ENCODE data around the gene NPAS3.

- TF ChIP-seq CTCF (conservative IDR thresholded peaks at IDR 0.05; ENCODE audit: low read depth, low read length): no peak; the same call in 1 of the 2 replicates
- no peak for TF ChIP-seq EZH2 (IDR thresholded peaks at IDR 0.05; ENCODE audit: low read length, unreplicated experiment)
- TF ChIP-seq EZH2phosphoT487 (IDR thresholded peaks at IDR 0.05; ENCODE audit: borderline replicate concordance, low read length): no peak
These were observed 262.4 kb downstream of the NPAS3 start for GRCh38 chr14:33201116-33201515.

Measured in PC-3 (cell line).